ENCODE results near the gene PNRC1. TPM values are rescaled to one million over a fixed set of nuclear protein-coding genes. Genes with fewer than 3 reads are reported as not detected.

The PNRC1 gene
- total RNA-seq, 1 experiment from 2014 or later = 66.9 TPM

GRCh38 chr6:89042664-89043063 lies 37.9 kb upstream of the PNRC1 start:
- no peak for TF ChIP-seq CTCF (conservative IDR thresholded peaks at IDR 0.05)
- TF ChIP-seq EZH2 (IDR thresholded peaks at IDR 0.05; ENCODE audit: low read depth) = no peak
- CTCF ChIA-PET = no interaction called here

GRCh38 chr6:89044328-89045010 lies 36.1 kb upstream of the PNRC1 start:
- H4K20me1 ChIP-seq (ENCODE audit: insufficient read depth) = no peaks in the 10 kb centered on the region
- H2AFZ ChIP-seq = no peak overlapping the region
- no peaks in the 10 kb centered on the region for H3K9me2 ChIP-seq (ENCODE audit: insufficient read depth)
- TF ChIP-seq CTCF (conservative IDR thresholded peaks at IDR 0.05) = no peak
- no peak for TF ChIP-seq EZH2 (IDR thresholded peaks at IDR 0.05; ENCODE audit: low read depth)
- H3K27me3 ChIP-seq (ENCODE audit: insufficient read depth, low read depth) = no peaks in the 10 kb centered on the region
- H3K4me2 ChIP-seq = no peak overlapping the region
- no peaks in the 10 kb centered on the region for H3F3A ChIP-seq (ENCODE audit: insufficient read depth, low read depth)
- ChIA-PET POLR2A (ENCODE audit: unreplicated experiment) (no interaction called here), CTCF (interaction anchor here (0.6 kb wide), 1 partner anchor 62 kb away, joined by 6 read pairs; no protein-coding TSS in a partner anchor)
- DNase-seq = no peak
- H3K79me2 ChIP-seq (ENCODE audit: low read depth) = no peaks in the 10 kb centered on the region
- intact Hi-C loops (cut with micrococcal nuclease; ENCODE audit: unreplicated experiment) = no loop called here
- no TSS peak for BruUV-seq (replicated peaks)
- no peaks in the 10 kb centered on the region for H3K9me3 ChIP-seq (ENCODE audit: insufficient read depth, low read depth)
- no peak overlapping the region for H3K27ac ChIP-seq
- H3K4me3 ChIP-seq = no peak overlapping the region
- no peaks in the 10 kb centered on the region for H3K36me3 ChIP-seq (ENCODE audit: low read depth)
- H3K4me1 ChIP-seq (replicated peaks; ENCODE audit: insufficient read depth) = no peaks in the 10 kb centered on the region

More at GRCh38 chr6:89042664-89043063, 37.9 kb upstream of the PNRC1 start:
- Histone ChIP-seq H3K9me2 (ENCODE audit: insufficient read depth) (no peaks in the 10 kb centered on the region), H3K4me3 (no peak overlapping the region), H3K4me2 (no peak overlapping the region), H3K36me3 (ENCODE audit: low read depth) (no peaks in the 10 kb centered on the region), H3K27me3 (ENCODE audit: insufficient read depth, low read depth) (no peaks in the 10 kb centered on the region), H3K79me2 (ENCODE audit: low read depth) (no peaks in the 10 kb centered on the region), H3F3A (ENCODE audit: insufficient read depth, low read depth) (no peaks in the 10 kb centered on the region), H3K4me1 (replicated peaks; ENCODE audit: insufficient read depth) (no peaks in the 10 kb centered on the region), H4K20me1 (ENCODE audit: insufficient read depth) (no peaks in the 10 kb centered on the region), H2AFZ (no peak overlapping the region), H3K9me3 (ENCODE audit: insufficient read depth, low read depth) (no peaks in the 10 kb centered on the region), H3K27ac (no peak overlapping the region)
- DNase-seq = no peak
- BruUV-seq (replicated peaks) = no TSS peak
- intact Hi-C loops (cut with micrococcal nuclease; ENCODE audit: unreplicated experiment) = no loop called here
- POLR2A ChIA-PET (ENCODE audit: unreplicated experiment) = no interaction called here

- no peak for DNase-seq
- Histone ChIP-seq H3K36me3 (ENCODE audit: low read depth) (no peaks in the 10 kb centered on the region), H2AFZ (no peak overlapping the region), H3F3A (ENCODE audit: insufficient read depth, low read depth) (no peaks in the 10 kb centered on the region), H3K9me2 (ENCODE audit: insufficient read depth) (no peaks in the 10 kb centered on the region), H4K20me1 (ENCODE audit: insufficient read depth) (no peaks in the 10 kb centered on the region), H3K27ac (no peak overlapping the region), H3K27me3 (ENCODE audit: insufficient read depth, low read depth) (no peaks in the 10 kb centered on the region), H3K9me3 (ENCODE audit: insufficient read depth, low read depth) (no peaks in the 10 kb centered on the region), H3K4me2 (no peak overlapping the region), H3K4me3 (no peak overlapping the region), H3K79me2 (ENCODE audit: low read depth) (no peaks in the 10 kb centered on the region), H3K4me1 (replicated peaks; ENCODE audit: insufficient read depth) (no peaks in the 10 kb centered on the region)
- POLR2A ChIA-PET (ENCODE audit: unreplicated experiment) = no interaction called here
- BruUV-seq (replicated peaks) = no TSS peak
- CTCF ChIA-PET = interaction anchor here (0.6 kb wide), 1 partner anchor 63 kb away, joined by 6 read pairs; no protein-coding TSS in a partner anchor
- TF ChIP-seq EZH2 (IDR thresholded peaks at IDR 0.05; ENCODE audit: low read depth) = no peak
- no peak for TF ChIP-seq CTCF (conservative IDR thresholded peaks at IDR 0.05)
- intact Hi-C loops (cut with micrococcal nuclease; ENCODE audit: unreplicated experiment) = no loop called here
These were observed 35.6 kb upstream of the PNRC1 start for GRCh38 chr6:89045011-89045387.

Measured in PC-9 (cell line).